Inflammatory macrophage (primary cell): Measurements from ENCODE around the gene SLC2A1.
A peak's percentile ranks its signal among the peaks of the same experiment; 100 is the strongest.

Experiments
- DNase-seq, 2 donors: peaks; one replicate each; pipeline ENCODE4 v3.0.0-alpha.2; 2020 to 2022
- total RNA-seq, 18 experiments: gene quantifications; one replicate each; lab custom pipeline; 2026; ENCODE audit warnings: mixed read lengths in 6 of 18, inconsistent platforms in 2 of 18; lab: John Stamatoyannopoulos, UW

Gene SLC2A1
- total RNA-seq, result 7.6 to 37.8 (median 12.6) reads per million in 18 experiments

DNA sequence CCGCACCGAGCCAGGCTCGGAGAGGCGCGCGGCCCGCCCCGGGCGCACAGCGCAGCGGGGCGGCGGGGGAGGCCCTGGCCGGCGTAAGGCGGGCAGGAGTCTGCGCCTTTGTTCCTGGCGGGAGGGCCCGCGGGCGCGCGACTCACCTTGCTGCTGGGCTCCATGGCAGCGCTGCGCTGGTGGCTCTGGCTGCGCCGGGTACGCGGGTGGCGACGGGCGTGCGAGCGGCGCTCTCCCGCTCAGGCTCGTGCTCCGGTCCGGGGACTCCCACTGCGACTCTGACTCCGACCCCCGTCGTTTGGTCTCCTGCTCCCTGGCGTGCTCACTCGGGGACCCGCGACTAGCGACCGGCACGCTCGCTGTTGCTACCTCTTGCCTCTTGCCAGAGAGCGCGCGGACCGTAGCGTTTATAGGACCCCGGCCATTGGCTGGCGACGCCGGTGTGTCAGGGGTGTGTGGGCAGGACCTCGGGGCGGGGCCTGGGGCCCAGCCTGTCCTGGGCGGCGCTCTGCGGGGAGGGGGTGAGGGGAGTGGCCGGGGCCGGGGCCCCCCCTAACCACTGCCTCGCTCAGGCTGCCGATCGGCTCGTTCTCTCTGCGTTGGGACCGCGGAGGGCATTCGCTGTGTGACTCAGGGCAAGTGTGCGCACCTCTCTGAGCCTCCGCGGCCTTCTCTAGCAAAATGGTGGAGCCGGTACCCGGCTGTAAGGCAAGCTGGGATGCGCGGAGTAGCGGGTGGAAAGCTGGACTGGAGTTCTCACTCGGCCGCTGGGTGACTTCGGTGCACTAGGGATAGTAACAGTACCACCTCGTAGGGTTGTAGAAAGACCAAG is at the start of gene SLC2A1:
Gene SLC2A1 (minus strand): TSS at position 381 of the 832 bp plus-strand sequence. CDS start 217 bp downstream, at position 164.
- peak; percentile 70 to 83 for DNase-seq

DNA sequence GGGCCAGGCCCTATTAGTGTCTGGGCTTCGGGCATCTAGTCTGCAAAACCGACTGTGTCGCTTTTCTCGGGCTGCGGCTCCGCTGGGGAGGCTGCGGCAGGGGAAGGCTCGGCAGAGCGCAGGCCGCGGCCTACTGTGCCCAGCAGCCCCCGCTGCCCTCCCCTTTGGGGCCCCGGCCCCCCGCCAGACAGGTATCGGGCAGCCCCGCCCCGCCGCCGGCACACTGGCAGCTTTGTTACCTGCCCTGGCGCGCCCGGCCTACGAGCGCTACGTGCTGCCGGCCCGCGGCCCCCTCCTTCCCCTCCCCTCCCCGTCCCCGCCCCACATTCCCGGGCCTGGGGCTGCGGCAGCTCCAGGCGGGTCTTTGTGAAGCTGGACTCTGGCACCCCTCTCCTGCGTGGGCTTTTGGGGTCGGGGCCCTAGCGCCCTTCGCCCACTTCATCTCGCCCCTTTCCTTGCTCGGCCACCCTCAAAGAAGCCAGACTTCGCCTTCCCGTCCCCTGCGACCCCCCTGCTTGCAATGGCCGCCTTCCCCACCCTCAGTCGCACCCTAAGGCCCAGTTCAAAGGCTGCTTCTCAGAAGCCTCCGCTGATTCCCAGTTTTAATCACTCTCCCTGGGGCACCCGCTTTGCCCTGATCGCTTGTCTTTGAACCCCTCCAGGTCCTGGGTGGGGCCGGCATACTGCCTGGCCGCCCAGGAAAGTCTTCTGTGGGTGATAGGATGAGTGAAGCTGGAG is 48.9 kb upstream of the SLC2A1 start:
- no peak for DNase-seq

DNA sequence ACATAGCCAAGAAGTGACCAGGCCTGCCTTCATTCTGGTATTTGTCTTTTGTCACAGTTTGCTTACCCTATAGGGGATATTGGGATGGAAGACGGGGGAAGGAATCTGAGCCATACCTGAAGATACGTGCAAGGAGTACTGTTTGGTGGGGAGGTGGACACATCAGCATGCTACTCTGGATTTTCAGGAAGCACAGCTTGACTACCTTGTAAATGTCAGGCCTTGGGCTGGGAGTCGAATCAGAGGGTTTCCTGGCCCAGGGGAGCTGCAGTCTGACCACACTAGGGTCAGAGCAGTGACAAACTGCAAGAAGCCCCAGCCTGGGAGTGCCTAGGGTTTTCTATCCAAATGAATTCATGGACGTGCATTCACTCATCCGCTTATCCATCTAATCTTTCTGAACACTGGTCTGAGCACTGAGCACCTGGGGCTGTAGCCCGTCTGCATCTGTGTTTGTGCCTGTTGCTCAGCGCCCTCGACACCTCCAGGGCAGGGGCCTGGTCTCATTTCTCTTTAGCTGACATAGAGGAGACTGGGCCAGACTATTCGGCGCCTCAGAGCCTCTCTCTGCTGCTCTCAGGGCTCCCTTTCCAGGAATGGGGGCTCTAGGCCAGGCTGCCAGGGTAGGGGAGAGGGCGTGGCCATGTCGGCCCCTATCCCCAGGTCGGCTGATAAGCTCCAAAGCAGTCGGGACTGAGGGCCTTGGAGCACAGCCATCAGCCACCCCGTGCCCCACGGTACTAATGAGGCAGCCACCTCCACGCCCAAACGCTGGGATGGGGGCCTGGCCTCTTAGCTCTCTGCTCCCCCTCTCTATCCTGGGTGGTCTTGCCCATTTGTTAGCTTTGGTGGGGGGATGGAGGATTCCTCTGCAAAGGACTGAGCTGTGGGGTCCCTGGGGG is 47.0 kb upstream of the SLC2A1 start:
- DNase-seq, result no peak

DNA sequence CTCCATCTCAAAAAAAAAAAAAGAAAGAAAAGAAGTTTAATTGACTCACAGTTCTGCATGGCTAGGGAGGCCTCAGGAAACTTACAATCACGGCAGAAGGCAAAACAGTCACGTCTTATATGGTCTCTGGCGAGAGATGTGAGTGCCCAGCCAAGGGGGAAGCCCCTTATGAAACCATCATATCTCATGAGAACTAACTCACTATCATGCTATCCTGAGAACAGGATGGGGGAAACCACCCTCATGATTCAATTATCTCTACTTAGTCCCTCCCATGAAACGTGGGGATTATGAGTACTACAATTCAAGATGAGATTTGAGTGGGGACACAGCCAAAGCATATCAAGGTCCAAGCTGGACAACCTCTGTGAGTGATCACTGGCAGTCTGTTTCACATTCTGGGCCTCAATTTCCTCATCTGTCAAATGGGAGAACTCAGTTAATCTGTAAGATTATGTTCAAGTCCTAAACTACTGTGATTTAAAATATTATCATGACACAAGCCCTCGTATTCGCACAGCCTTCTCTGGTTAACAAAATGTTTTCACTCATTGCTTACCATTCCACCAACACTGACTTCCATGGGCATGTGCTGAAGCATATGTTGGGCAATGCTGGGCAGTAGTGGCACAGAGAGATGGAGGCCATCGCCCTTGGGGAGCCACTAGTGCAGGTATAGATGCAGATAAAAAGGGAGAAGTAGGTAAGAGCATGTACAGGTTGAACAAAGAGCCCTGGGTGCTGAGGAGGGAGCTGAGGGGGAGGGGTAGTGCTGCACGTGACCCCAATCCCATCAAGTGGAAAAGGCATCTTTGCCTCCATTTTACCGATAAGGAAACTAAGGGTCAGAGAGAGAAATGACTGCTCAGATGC is 46.2 kb upstream of the SLC2A1 start:
- no peak for DNase-seq

DNA sequence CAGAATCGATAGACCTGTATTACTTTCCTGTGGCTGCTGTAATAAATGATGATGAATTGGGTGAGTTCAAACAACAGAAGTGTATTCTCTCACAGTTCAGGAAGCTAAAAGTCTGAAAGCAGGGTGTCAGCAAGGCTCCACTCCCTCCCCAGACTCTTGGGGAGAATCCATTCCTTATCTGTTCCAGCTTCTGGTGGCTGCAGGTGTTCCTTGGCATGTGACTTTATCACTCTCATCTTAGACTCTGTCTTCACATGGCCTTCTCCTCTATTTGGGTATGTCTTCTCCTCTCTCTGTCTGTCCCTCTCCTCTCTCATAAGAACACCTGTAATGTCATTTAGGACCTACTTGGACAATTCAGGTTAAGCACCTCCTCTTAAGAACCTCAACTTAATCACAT is 44.1 kb upstream of the SLC2A1 start:
- DNase-seq, result no peak

GRCh38 chr1:43002116-43002515 is 43.4 kb upstream of the SLC2A1 start:
- no peak for DNase-seq

DNA sequence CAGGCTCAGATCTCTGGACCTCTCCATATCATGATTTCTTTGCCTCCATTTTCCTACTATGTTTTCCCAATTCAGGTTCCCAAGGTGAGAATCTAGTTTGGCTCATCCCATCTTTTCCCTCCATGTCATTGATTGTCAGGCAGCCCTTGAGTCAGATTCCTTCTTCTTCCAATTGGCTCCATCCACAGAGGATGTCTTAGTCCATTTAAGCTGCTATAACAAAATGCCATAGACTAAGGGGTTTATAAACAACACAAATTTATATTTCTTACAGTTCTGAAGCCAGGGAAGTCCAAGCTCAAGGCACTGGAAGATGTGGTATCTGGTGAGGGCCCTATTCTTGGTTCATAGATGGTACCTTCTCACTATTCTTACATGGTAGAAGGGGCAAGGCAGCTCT is 42.8 kb upstream of the SLC2A1 start:
- DNase-seq, result no peak

- no peak for DNase-seq
These were observed 41.6 kb upstream of the SLC2A1 start for GRCh38 chr1:43000271-43000670.

DNA sequence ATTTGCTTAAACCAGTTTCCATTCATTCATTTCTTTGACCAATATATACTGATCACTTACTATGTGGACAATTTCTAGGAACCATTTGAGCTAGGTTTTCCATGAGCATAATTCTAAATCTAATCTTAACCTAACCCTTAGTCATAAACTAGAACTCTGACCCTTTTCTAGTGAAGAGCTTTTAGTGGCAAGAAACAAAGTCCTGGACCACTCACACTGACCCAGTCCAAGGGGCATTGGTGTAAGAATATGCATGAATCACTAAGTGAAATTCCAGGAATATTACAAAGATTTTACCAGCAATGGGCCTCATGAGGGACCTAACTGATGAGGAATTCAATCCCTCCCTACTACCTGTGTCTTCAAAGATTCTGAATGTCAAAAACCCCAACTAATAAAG is 40.6 kb upstream of the SLC2A1 start:
- DNase-seq, result no peak

DNA sequence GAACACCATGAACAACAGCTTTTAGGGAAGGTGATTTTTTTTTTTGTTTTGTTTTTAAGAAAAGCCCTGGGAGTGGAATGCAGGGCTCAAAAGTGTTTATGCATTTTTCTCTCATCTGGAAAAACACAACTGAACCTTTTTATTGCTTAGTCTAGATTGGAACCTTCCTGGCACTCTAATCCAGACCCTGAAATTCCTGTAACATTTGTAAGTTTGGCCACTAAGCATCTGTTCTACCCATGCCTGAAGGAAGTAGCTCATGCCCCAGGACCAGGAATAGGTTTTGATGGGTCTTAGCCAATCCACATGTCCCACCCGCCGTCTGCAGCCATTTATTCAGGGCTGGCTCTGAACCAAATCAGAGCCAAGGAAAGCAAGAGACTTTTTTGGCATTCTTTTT is 39.7 kb upstream of the SLC2A1 start:
- no peak for DNase-seq

GRCh38 chr1:42996384-42996970 is 37.8 kb upstream of the SLC2A1 start:
- no peak for DNase-seq

DNA sequence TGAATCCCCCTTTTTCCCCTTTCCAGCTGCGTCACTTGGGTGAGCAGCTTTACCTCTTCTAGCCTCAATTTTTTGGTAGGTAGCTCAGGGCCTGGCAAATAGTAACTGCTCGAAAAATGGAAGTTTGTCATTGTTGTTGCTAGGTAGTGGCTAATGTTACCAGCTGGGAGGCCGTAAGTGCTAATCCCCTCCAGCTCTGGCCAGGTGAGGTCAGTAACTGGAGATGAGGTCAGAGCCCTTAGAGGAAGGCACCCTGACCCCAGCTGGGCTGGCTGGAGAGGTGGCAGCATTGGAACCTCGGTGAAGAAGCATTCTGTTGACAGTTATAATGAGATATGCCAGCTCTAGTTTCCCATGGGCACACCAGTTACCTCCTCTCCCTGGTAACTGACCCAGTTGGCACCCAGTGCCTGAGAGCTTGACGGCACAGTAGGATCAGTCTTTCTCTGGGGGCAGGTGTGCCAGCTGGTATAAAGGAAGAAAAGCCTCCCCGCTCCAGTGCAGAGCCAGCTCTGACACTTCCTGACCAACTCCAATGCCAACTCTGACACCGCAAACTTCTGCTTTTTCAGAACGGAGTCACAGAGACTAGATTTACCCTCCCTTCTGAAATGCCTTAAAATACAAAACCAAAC is 35.0 kb upstream of the SLC2A1 start:
- peak; percentile 38 to 39 for DNase-seq

- no peak for DNase-seq
These were observed 33.4 kb upstream of the SLC2A1 start for GRCh38 chr1:42992054-42992571.

DNA sequence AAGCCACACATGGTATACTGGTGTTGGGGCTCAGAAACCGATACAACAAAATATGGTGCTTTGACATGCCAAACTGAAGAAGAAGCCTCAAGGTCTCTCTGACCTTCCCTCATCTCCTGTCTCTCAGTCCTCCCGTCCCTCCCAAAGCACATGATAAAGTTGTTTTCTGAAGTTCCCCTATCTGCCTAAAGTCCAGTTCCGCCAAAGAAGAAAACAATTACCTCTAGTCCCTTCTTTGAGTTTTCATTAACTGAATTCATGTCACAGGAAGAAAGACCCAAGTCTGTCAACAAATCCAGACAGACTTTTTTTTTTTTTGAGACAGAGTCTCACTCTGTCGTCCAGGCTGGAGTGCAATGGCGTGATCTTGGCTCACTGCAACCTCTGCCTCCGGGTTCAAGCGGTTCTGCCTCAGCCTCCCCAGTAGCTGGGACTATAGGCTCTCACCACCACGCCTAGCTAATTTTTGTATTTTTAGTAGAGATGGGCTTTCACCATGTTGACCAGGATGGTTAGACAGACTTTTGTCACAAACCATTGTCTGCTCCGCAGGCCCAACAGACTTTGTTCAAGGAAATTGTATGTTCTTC is 32.2 kb upstream of the SLC2A1 start:
- no peak for DNase-seq

- DNase-seq, result no peak
These were observed 25.0 kb upstream of the SLC2A1 start for GRCh38 chr1:42983693-42984092.

GRCh38 chr1:42983253-42983652 is 24.6 kb upstream of the SLC2A1 start:
- DNase-seq, result no peak

- DNase-seq, result no peak
These were observed 24.0 kb upstream of the SLC2A1 start for GRCh38 chr1:42982641-42983040.

GRCh38 chr1:42981871-42982270 is 23.2 kb upstream of the SLC2A1 start:
- no peak for DNase-seq

- no peak for DNase-seq
These were observed 22.7 kb upstream of the SLC2A1 start for GRCh38 chr1:42981255-42981805.
